HEK293 (cell line): ENCODE data around the gene TRIM26.
A peak's percentile ranks its signal among the peaks of the same experiment; 100 is the strongest.

Experiments
- CTCF ChIA-PET: fragments of 350-600 bp; formaldehyde crosslinking; extraction: SDS; loops from one replicate; lab custom pipeline; 2021; ENCODE audit warnings: antibody characterized with exemption; lab: Yijun Ruan, JAX
- POLR2A ChIA-PET: fragments of 300-600 bp; formaldehyde crosslinking; extraction: SDS; loops from one replicate; lab custom pipeline; 2020; ENCODE audit warnings: antibody characterized with exemption, inconsistent platforms; lab: Yijun Ruan, JAX
- H3K27ac ChIP-seq: fragments of 200-500 bp; sonication (Bioruptor generic); 2 replicates; pipeline ENCODE4 v1.5.1; 2014; ENCODE audit warnings: low read depth, low read length, control low read depth, inconsistent platforms; ENCODE audit errors: extremely low read depth
- H3K36me3 ChIP-seq, 2 experiments: fragments of 200-500 bp in 1 of 2; sonication (Bioruptor generic) in 1 of 2; 1 replicate in 1 of 2; 2 replicates in 1 of 2; pipeline ENCODE4 v1.5.1; 2014 to 2017; ENCODE audit warnings: inconsistent platforms in 2 of 2, low read length in 2 of 2; ENCODE audit not compliant: control insufficient read depth in 2 of 2, insufficient read depth in 1 of 2
- H3K4me1 ChIP-seq: fragments of 200-500 bp; sonication (Bioruptor generic); 2 replicates; pipeline ENCODE4 v1.5.1; 2014; ENCODE audit warnings: mild to moderate bottlenecking, low read length, inconsistent platforms; ENCODE audit not compliant: control insufficient read depth, insufficient read depth
- H3K4me3 ChIP-seq: 2 replicates; pipeline ENCODE4 v1.5.1; 2011; ENCODE audit warnings: low read depth, mild to moderate bottlenecking, control low read depth, low read length, moderate library complexity
- H3K9me3 ChIP-seq: fragments of 200-500 bp; sonication (Bioruptor generic); 2 replicates; pipeline ENCODE4 v1.5.1; 2014; ENCODE audit warnings: low read depth, low read length, inconsistent platforms; ENCODE audit not compliant: control insufficient read depth, insufficient read depth
- EGR2 ChIP-seq: fragments of 450-650 bp; formaldehyde crosslinking; IDR thresholded peaks from 2 replicates; pipeline ENCODE4 v1.5.1; 2016; ENCODE audit warnings: low read depth, missing biosample characterization, missing genetic modification characterization
- TCF7L2 ChIP-seq: IDR thresholded peaks from 2 replicates; pipeline ENCODE4 v1.6.1; 2011; ENCODE audit warnings: low read depth, mild to moderate bottlenecking, inconsistent platforms, low read length, moderate library complexity, borderline replicate concordance
- ZBTB17 ChIP-seq: fragments of 450-650 bp; formaldehyde crosslinking; IDR thresholded peaks from 2 replicates; pipeline ENCODE4 v1.5.1; 2016; ENCODE audit warnings: missing biosample characterization, missing genetic modification characterization
- ZNF146 ChIP-seq: fragments of 450-650 bp; formaldehyde crosslinking; IDR thresholded peaks from 2 replicates; pipeline ENCODE4 v1.5.1; 2016; ENCODE audit warnings: missing biosample characterization, missing genetic modification characterization
- ZNF324 ChIP-seq: fragments of 450-650 bp; formaldehyde crosslinking; IDR thresholded peaks from 2 replicates; pipeline ENCODE4 v1.5.1; 2016; ENCODE audit warnings: missing biosample characterization, missing genetic modification characterization
- ZNF433 ChIP-seq: fragments of 450-650 bp; formaldehyde crosslinking; IDR thresholded peaks from 2 replicates; pipeline ENCODE4 v1.5.1; 2016; ENCODE audit warnings: missing biosample characterization, missing genetic modification characterization, low read depth
- ZNF473 ChIP-seq: fragments of 450-650 bp; formaldehyde crosslinking; IDR thresholded peaks from 2 replicates; pipeline ENCODE4 v1.5.1; 2017; ENCODE audit warnings: missing biosample characterization, missing genetic modification characterization
- ZNF529 ChIP-seq: fragments of 450-650 bp; formaldehyde crosslinking; IDR thresholded peaks from 2 replicates; pipeline ENCODE4 v1.5.1; 2017; ENCODE audit warnings: missing genetic modification characterization, missing biosample characterization; ENCODE audit not compliant: insufficient replicate concordance
- ZNF548 ChIP-seq: fragments of 450-650 bp; formaldehyde crosslinking; IDR thresholded peaks from 2 replicates; pipeline ENCODE4 v1.5.1; 2016; ENCODE audit warnings: missing biosample characterization, missing genetic modification characterization
- ZNF561 ChIP-seq: fragments of 450-650 bp; IDR thresholded peaks from 2 replicates; pipeline ENCODE4 v1.5.1; 2018; ENCODE audit warnings: missing biosample characterization, missing genetic modification characterization, borderline replicate concordance
- ZNF654 ChIP-seq: fragments of 450-650 bp; formaldehyde crosslinking; IDR thresholded peaks from 2 replicates; pipeline ENCODE4 v1.5.1; 2016; ENCODE audit warnings: low read depth, missing biosample characterization, missing genetic modification characterization
- ZNF785 ChIP-seq: fragments of 450-650 bp; formaldehyde crosslinking; IDR thresholded peaks from 2 replicates; pipeline ENCODE4 v1.5.1; 2016; ENCODE audit warnings: missing biosample characterization, missing genetic modification characterization
- ZNF837 ChIP-seq: fragments of 450-650 bp; formaldehyde crosslinking; IDR thresholded peaks from 2 replicates; pipeline ENCODE4 v1.5.1; 2016; ENCODE audit warnings: missing biosample characterization, missing genetic modification characterization
- ZSCAN23 ChIP-seq: fragments of 450-650 bp; formaldehyde crosslinking; IDR thresholded peaks from 2 replicates; pipeline ENCODE4 v1.5.1; 2016; ENCODE audit warnings: missing biosample characterization, missing genetic modification characterization
- TF ChIP-seq, protein P1 (sequence below): fragments of 450-650 bp; formaldehyde crosslinking; IDR thresholded peaks from 2 replicates; pipeline ENCODE4 v1.5.1; 2016; ENCODE audit warnings: missing biosample characterization, missing genetic modification characterization
- TF ChIP-seq, protein P2 (sequence below): fragments of 450-650 bp; formaldehyde crosslinking; IDR thresholded peaks from 2 replicates; pipeline ENCODE4 v1.5.1; 2016; ENCODE audit warnings: missing biosample characterization, missing genetic modification characterization
- TF ChIP-seq, protein P3 (sequence below): fragments of 450-650 bp; formaldehyde crosslinking; IDR thresholded peaks from 2 replicates; pipeline ENCODE4 v1.5.1; 2016; ENCODE audit warnings: missing biosample characterization, missing genetic modification characterization
- TF ChIP-seq, protein P4 (sequence below): fragments of 450-650 bp; formaldehyde crosslinking; IDR thresholded peaks from 2 replicates; pipeline ENCODE4 v1.5.1; 2016; ENCODE audit warnings: missing biosample characterization, missing genetic modification characterization
- TF ChIP-seq, protein P5 (sequence below): fragments of 450-650 bp; formaldehyde crosslinking; IDR thresholded peaks from 2 replicates; pipeline ENCODE4 v1.5.1; 2016; ENCODE audit warnings: missing biosample characterization, missing genetic modification characterization
- TF ChIP-seq, protein P6 (sequence below): fragments of 450-650 bp; formaldehyde crosslinking; IDR thresholded peaks from 2 replicates; pipeline ENCODE4 v1.5.1; 2016; ENCODE audit warnings: missing biosample characterization, missing genetic modification characterization
- TF ChIP-seq, protein P7 (sequence below): fragments of 450-650 bp; formaldehyde crosslinking; IDR thresholded peaks from 2 replicates; pipeline ENCODE4 v1.5.1; 2016; ENCODE audit warnings: missing biosample characterization, missing genetic modification characterization

Gene TRIM26

DNA sequence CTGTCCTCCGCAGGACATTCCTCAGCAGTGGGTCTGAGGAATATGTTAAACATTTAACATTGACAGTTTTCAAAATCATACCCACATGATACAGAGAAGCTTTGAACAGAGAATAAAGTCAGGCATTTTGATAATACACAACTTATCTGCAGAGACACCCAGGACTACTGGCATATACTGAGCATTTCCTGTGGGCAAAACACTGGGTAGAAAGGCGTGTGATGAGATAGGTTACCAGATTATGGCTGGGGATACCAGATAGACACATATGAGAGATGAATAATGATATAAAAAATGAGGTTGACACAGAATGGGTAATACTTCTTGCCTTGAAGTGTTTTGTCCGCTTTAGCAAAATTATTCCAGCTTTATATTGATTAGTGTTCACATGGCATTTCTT lies 31.4 kb upstream of the TRIM26 start:
- TF ChIP-seq ZNF473 (tag by site-specific recombination) (no peak), ZBTB17 (tag by site-specific recombination) (0 out of 2 replicates have a peak, but pooled peaks have one; percentile 27)
- CTCF ChIA-PET: interaction anchor here (1.1 kb wide), 1 partner anchor 10 kb away, joined by 4 read pairs; no protein-coding TSS in a partner anchor
- POLR2A ChIA-PET: no interaction called here

DNA sequence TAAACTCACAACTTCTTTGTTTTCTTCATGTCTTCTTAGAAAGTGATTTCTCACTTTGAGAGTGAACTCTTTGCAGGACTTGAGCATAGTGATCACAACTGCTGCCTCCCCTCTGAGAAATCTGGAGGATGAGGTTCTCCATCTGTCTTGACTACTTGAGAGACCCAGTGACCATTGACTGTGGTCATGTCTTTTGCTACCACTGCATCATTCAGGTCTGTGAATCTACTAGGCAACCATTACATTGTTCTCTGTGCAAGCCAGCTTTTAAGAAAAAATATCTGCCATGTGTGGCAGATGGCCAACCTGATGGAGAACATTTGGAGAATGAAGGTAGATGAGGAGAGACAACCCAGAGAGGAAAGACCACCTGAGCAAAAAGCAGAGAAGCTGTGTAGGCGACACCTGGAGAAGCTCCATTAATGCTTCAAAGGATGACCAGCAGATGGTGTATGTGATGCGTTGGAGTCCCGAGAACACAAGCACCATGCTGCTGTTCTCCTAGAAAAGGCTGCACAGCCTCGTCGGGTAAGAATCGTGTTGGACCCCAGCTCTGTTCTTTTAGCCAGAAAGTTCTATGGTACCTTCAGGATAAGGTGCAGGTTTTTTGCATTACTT lies 25.1 kb upstream of the TRIM26 start:
- Histone ChIP-seq H3K27ac (no peak overlapping the region), H3K4me1 (no peaks in the 10 kb centered on the region), H3K4me3 (no peak overlapping the region), H3K9me3 (no peaks in the 10 kb centered on the region), H3K36me3 (no peaks in the 10 kb centered on the region)
- CTCF ChIA-PET: interaction anchor here (0.5 to 2.2 kb wide), 29 partner anchors 9 to 536 kb away, joined by 3 to 16 read pairs (median 4); partner anchors contain the start of gene RPP21
- POLR2A ChIA-PET: interaction anchor here (0.8 kb wide), 1 partner anchor 87 kb away, joined by 3 read pairs; no protein-coding TSS in a partner anchor
- TF ChIP-seq, protein P1, sequence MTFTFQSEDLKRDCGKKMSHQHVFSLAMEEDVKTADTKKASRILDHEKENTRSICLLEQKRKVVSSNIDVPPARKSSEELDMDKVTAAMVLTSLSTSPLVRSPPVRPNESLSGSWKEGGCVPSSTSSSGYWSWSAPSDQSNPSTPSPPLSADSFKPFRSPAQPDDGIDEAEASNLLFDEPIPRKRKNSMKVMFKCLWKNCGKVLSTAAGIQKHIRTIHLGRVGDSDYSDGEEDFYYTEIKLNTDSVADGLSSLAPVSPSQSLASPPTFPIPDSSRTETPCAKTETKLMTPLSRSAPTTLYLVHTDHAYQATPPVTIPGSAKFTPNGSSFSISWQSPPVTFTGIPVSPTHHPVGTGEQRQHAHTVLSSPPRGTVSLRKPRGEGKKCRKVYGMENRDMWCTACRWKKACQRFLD: no peak
- TF ChIP-seq, protein P2, sequence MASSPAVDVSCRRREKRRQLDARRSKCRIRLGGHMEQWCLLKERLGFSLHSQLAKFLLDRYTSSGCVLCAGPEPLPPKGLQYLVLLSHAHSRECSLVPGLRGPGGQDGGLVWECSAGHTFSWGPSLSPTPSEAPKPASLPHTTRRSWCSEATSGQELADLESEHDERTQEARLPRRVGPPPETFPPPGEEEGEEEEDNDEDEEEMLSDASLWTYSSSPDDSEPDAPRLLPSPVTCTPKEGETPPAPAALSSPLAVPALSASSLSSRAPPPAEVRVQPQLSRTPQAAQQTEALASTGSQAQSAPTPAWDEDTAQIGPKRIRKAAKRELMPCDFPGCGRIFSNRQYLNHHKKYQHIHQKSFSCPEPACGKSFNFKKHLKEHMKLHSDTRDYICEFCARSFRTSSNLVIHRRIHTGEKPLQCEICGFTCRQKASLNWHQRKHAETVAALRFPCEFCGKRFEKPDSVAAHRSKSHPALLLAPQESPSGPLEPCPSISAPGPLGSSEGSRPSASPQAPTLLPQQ: no peak
- TF ChIP-seq ZBTB17 (tag by site-specific recombination): no peak
- TF ChIP-seq, protein P3, sequence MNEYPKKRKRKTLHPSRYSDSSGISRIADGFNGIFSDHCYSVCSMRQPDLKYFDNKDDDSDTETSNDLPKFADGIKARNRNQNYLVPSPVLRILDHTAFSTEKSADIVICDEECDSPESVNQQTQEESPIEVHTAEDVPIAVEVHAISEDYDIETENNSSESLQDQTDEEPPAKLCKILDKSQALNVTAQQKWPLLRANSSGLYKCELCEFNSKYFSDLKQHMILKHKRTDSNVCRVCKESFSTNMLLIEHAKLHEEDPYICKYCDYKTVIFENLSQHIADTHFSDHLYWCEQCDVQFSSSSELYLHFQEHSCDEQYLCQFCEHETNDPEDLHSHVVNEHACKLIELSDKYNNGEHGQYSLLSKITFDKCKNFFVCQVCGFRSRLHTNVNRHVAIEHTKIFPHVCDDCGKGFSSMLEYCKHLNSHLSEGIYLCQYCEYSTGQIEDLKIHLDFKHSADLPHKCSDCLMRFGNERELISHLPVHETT (tag by site-specific recombination): no peak
- TF ChIP-seq TCF7L2: no peak
- TF ChIP-seq, protein P4, sequence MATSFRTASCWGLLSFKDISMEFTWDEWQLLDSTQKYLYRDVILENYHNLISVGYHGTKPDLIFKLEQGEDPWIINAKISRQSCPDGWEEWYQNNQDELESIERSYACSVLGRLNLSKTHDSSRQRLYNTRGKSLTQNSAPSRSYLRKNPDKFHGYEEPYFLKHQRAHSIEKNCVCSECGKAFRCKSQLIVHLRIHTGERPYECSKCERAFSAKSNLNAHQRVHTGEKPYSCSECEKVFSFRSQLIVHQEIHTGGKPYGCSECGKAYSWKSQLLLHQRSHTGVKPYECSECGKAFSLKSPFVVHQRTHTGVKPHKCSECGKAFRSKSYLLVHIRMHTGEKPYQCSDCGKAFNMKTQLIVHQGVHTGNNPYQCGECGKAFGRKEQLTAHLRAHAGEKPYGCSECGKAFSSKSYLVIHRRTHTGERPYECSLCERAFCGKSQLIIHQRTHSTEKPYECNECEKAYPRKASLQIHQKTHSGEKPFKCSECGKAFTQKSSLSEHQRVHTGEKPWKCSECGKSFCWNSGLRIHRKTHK: no peak
- TF ChIP-seq, protein P5, sequence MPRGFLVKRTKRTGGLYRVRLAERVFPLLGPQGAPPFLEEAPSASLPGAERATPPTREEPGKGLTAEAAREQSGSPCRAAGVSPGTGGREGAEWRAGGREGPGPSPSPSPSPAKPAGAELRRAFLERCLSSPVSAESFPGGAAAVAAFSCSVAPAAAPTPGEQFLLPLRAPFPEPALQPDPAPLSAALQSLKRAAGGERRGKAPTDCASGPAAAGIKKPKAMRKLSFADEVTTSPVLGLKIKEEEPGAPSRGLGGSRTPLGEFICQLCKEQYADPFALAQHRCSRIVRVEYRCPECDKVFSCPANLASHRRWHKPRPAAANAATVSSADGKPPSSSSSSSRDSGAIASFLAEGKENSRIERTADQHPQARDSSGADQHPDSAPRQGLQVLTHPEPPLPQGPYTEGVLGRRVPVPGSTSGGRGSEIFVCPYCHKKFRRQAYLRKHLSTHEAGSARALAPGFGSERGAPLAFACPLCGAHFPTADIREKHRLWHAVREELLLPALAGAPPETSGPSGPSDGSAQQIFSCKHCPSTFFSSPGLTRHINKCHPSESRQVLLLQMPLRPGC (tag by site-specific recombination): no peak
- no peak for TF ChIP-seq ZNF561 (tag by site-specific recombination)
- TF ChIP-seq EGR2 (tag by site-specific recombination): no peak
- TF ChIP-seq ZNF529 (tag by site-specific recombination): no peak
- TF ChIP-seq ZNF433 (tag by site-specific recombination): no peak
- TF ChIP-seq ZNF837: no peak
- TF ChIP-seq ZNF324 (tag by site-specific recombination): no peak
- no peak for TF ChIP-seq ZNF146 (tag by site-specific recombination)
- TF ChIP-seq, protein P6, sequence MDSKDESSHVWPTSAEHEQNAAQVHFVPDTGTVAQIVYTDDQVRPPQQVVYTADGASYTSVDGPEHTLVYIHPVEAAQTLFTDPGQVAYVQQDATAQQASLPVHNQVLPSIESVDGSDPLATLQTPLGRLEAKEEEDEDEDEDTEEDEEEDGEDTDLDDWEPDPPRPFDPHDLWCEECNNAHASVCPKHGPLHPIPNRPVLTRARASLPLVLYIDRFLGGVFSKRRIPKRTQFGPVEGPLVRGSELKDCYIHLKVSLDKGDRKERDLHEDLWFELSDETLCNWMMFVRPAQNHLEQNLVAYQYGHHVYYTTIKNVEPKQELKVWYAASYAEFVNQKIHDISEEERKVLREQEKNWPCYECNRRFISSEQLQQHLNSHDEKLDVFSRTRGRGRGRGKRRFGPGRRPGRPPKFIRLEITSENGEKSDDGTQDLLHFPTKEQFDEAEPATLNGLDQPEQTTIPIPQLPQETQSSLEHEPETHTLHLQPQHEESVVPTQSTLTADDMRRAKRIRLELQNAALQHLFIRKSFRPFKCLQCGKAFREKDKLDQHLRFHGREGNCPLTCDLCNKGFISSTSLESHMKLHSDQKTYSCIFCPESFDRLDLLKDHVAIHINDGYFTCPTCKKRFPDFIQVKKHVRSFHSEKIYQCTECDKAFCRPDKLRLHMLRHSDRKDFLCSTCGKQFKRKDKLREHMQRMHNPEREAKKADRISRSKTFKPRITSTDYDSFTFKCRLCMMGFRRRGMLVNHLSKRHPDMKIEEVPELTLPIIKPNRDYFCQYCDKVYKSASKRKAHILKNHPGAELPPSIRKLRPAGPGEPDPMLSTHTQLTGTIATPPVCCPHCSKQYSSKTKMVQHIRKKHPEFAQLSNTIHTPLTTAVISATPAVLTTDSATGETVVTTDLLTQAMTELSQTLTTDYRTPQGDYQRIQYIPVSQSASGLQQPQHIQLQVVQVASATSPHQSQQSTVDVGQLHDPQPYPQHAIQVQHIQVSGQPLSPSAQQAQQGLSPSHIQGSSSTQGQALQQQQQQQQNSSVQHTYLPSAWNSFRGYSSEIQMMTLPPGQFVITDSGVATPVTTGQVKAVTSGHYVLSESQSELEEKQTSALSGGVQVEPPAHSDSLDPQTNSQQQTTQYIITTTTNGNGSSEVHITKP: 0 out of 2 replicates have a peak, but pooled peaks have one; percentile 27
- TF ChIP-seq ZNF785 (tag by site-specific recombination): no peak
- peak; percentile 54 for TF ChIP-seq ZNF654 (tag by site-specific recombination)
- no peak for TF ChIP-seq ZNF548
- TF ChIP-seq, protein P7, sequence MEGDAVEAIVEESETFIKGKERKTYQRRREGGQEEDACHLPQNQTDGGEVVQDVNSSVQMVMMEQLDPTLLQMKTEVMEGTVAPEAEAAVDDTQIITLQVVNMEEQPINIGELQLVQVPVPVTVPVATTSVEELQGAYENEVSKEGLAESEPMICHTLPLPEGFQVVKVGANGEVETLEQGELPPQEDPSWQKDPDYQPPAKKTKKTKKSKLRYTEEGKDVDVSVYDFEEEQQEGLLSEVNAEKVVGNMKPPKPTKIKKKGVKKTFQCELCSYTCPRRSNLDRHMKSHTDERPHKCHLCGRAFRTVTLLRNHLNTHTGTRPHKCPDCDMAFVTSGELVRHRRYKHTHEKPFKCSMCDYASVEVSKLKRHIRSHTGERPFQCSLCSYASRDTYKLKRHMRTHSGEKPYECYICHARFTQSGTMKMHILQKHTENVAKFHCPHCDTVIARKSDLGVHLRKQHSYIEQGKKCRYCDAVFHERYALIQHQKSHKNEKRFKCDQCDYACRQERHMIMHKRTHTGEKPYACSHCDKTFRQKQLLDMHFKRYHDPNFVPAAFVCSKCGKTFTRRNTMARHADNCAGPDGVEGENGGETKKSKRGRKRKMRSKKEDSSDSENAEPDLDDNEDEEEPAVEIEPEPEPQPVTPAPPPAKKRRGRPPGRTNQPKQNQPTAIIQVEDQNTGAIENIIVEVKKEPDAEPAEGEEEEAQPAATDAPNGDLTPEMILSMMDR: peak; percentile 56
- TF ChIP-seq ZSCAN23 (tag by site-specific recombination): no peak

More for the DNA sequence above, 31.4 kb upstream of the TRIM26 start:
- no peaks in the 10 kb centered on the region for H3K9me3 ChIP-seq
- H3K4me1 ChIP-seq: no peaks in the 10 kb centered on the region
- no peak overlapping the region for H3K27ac ChIP-seq
- H3K36me3 ChIP-seq: no peaks in the 10 kb centered on the region
- H3K4me3 ChIP-seq: no peak overlapping the region
